ENCODE data around the gene CACNA1E.

CACNA1E gene

GRCh38 chr1:181559142-181559541, 75.8 kb downstream of the CACNA1E start:
- DNase-seq (ENCODE audit: low read depth in 1 of 2, low spot score in 1 of 2) = no peak

GRCh38 chr1:181562395-181562794, 79.1 kb downstream of the CACNA1E start:
- DNase-seq (ENCODE audit: low read depth in 1 of 2, low spot score in 1 of 2) = no peak

- DNase-seq (ENCODE audit: low read depth in 1 of 2, low spot score in 1 of 2) = no peak
Observed at GRCh38 chr1:181568736-181569135, 85.4 kb downstream of the CACNA1E start.

GRCh38 chr1:181577475-181577874, 94.2 kb downstream of the CACNA1E start:
- no peak for DNase-seq (ENCODE audit: low read depth in 1 of 2, low spot score in 1 of 2)

GRCh38 chr1:181583598-181583997, 100.3 kb downstream of the CACNA1E start:
- no peak for DNase-seq (ENCODE audit: low read depth in 1 of 2, low spot score in 1 of 2)

GRCh38 chr1:181587870-181588438, 104.6 kb downstream of the CACNA1E start:
- DNase-seq (ENCODE audit: low read depth in 1 of 2, low spot score in 1 of 2) = no peak

- DNase-seq (ENCODE audit: low read depth in 1 of 2, low spot score in 1 of 2) = no peak
Observed at GRCh38 chr1:181588631-181589030, 105.3 kb downstream of the CACNA1E start.

GRCh38 chr1:181592255-181592859, 109.0 kb downstream of the CACNA1E start:
- no peak for DNase-seq (ENCODE audit: low read depth in 1 of 2, low spot score in 1 of 2)

- DNase-seq (ENCODE audit: low read depth in 1 of 2, low spot score in 1 of 2) = no peak
Observed at GRCh38 chr1:181593042-181593441, 109.7 kb downstream of the CACNA1E start.

- no peak for DNase-seq (ENCODE audit: low read depth in 1 of 2, low spot score in 1 of 2)
Observed at GRCh38 chr1:181594553-181594952, 111.2 kb downstream of the CACNA1E start.

GRCh38 chr1:181595234-181595633, 111.9 kb downstream of the CACNA1E start:
- DNase-seq (ENCODE audit: low read depth in 1 of 2, low spot score in 1 of 2) = no peak

- DNase-seq (ENCODE audit: low read depth in 1 of 2, low spot score in 1 of 2) = no peak
Observed at GRCh38 chr1:181601186-181601950, 118.1 kb downstream of the CACNA1E start.

GRCh38 chr1:181603735-181604410, 120.6 kb downstream of the CACNA1E start:
- no peak for DNase-seq (ENCODE audit: low read depth in 1 of 2, low spot score in 1 of 2)

- DNase-seq (ENCODE audit: low read depth in 1 of 2, low spot score in 1 of 2) = no peak
Observed at GRCh38 chr1:181604482-181605249, 121.3 kb downstream of the CACNA1E start.

- DNase-seq (ENCODE audit: low read depth in 1 of 2, low spot score in 1 of 2) = no peak
Observed at GRCh38 chr1:181607524-181607923, 124.2 kb downstream of the CACNA1E start.

GRCh38 chr1:181608386-181608785, 125.1 kb downstream of the CACNA1E start:
- DNase-seq (ENCODE audit: low read depth in 1 of 2, low spot score in 1 of 2) = no peak

- DNase-seq (ENCODE audit: low read depth in 1 of 2, low spot score in 1 of 2) = no peak
Observed at GRCh38 chr1:181608948-181609347, 125.6 kb downstream of the CACNA1E start.

GRCh38 chr1:181612100-181612499, 128.8 kb downstream of the CACNA1E start:
- DNase-seq (ENCODE audit: low read depth in 1 of 2, low spot score in 1 of 2) = no peak

- DNase-seq (ENCODE audit: low read depth in 1 of 2, low spot score in 1 of 2) = no peak
Observed at GRCh38 chr1:181618559-181618958, 135.2 kb downstream of the CACNA1E start.

GRCh38 chr1:181620183-181620582, 136.9 kb downstream of the CACNA1E start:
- DNase-seq (ENCODE audit: low read depth in 1 of 2, low spot score in 1 of 2) = no peak

GRCh38 chr1:181623850-181624249, 140.5 kb downstream of the CACNA1E start:
- no peak for DNase-seq (ENCODE audit: low read depth in 1 of 2, low spot score in 1 of 2)
